ENCODE measurements around the gene ABCE1.

The ABCE1 gene

GRCh38 chr4:145176641-145177432 lies 78.7 kb downstream of the ABCE1 start:
- Mint-ChIP-seq H3K4me3 (peak overlapping the region; percentile 90 to 91), H3K9me3 (no peaks in the 10 kb centered on the region), H3K4me1 (peaks cover 27 to 58% of the 10 kb centered on the region in 2 donors), H3K27ac (no peak overlapping the region), H3K27me3 (no peaks in the 10 kb centered on the region), H3K36me3 (peaks cover 22 to 26% of the 10 kb centered on the region in 2 donors)
- ATAC-seq (replicated peaks) (no peak), DNase-seq (no peak)

- no peak for DNase-seq
- ATAC-seq (replicated peaks) = no peak
- H3K27me3 Mint-ChIP-seq = no peaks in the 10 kb centered on the region
- peaks cover 27 to 55% of the 10 kb centered on the region in 2 donors for H3K4me1 Mint-ChIP-seq
- H3K27ac Mint-ChIP-seq = peak overlapping the region; percentile 97
- no peaks in the 10 kb centered on the region for H3K9me3 Mint-ChIP-seq
- H3K36me3 Mint-ChIP-seq = peaks cover 19 to 24% of the 10 kb centered on the region in 2 donors
- H3K4me3 Mint-ChIP-seq = peak overlapping the region; percentile 90 to 91
Observed at GRCh38 chr4:145177511-145177905, 79.4 kb downstream of the ABCE1 start.

- Mint-ChIP-seq H3K4me1 (peaks cover 24 to 53% of the 10 kb centered on the region in 2 donors), H3K36me3 (peaks cover 15 to 20% of the 10 kb centered on the region in 2 donors), H3K9me3 (no peaks in the 10 kb centered on the region), H3K27me3 (no peaks in the 10 kb centered on the region), H3K27ac (peak overlapping the region; percentile 97), H3K4me3 (peak overlapping the region; percentile 90 to 91)
- DNase-seq (no peak), ATAC-seq (replicated peaks) (no peak)
Observed at GRCh38 chr4:145177906-145178538, 79.9 kb downstream of the ABCE1 start.

DNA sequence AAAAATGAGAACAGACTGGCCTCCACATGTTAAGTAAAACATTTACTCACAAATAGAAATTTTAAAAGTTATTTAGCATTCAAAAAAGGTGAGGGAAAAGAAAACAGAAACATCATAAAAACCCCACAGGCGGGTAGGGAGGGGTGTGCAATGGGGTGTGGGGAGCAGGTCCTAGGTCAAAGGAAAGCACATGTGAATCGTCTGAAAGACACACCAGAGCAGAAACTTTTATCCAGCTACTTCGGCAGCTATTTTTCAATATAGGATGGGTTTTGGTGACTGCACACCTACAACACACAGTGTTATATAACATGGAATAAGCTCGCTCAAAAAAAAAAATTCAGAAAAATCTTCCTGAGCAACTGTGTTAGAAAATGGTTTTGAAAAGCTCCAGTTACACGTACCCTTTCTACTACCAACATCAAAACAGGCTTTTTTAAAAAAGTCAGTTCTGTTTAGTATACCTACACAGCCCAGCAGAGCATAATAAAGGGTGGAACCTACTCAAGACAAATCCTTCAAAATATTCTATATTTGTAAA lies 80.7 kb downstream of the ABCE1 start:
- H3K36me3 Mint-ChIP-seq = peaks cover 12 to 15% of the 10 kb centered on the region in 2 donors
- no peaks in the 10 kb centered on the region for H3K9me3 Mint-ChIP-seq
- H3K4me1 Mint-ChIP-seq = peaks cover 22 to 46% of the 10 kb centered on the region in 2 donors
- no peak for ATAC-seq (replicated peaks)
- peak overlapping the region; percentile 90 to 91 for H3K4me3 Mint-ChIP-seq
- H3K27me3 Mint-ChIP-seq = no peaks in the 10 kb centered on the region
- peak; percentile 19 for DNase-seq
- H3K27ac Mint-ChIP-seq = peak overlapping the region; percentile 97
